GM19468 (cell line): ENCODE results near the gene CTNNA2.
"Not testable (repeated sequence)": the region's sequence is repeated elsewhere in the genome, so short reads cannot be mapped to it uniquely, and the experiment has no call there.

Experiments
- ATAC-seq: cut with Tn5 transposase; IDR thresholded peaks from one replicate; pipeline ENCODE4 v1.9.1; 2021; ENCODE audit warnings: mild to moderate bottlenecking, moderate library complexity, moderate number of reproducible peaks; ENCODE audit not compliant: unreplicated experiment; ENCODE audit errors: extremely low read depth

CTNNA2 gene

DNA sequence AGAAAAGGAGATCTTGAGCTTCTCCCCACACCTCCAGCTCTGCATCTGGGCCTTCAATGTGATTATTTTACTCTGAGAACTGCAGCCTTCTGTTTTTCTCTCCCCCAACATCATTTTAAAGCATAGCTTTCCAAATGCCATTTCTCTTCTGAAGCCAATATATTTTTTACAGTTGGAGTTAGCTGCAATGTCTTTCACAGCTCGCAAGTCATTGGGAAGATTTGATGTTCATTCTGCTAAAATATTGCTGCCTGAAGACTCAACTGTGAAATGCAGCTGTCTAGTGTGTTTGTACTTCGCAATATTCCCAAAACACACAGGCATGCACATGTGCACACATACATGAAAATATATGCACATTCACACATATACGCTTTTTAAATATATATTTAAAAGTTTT lies 496.4 kb downstream of the CTNNA2 start:
- no peak for ATAC-seq

DNA sequence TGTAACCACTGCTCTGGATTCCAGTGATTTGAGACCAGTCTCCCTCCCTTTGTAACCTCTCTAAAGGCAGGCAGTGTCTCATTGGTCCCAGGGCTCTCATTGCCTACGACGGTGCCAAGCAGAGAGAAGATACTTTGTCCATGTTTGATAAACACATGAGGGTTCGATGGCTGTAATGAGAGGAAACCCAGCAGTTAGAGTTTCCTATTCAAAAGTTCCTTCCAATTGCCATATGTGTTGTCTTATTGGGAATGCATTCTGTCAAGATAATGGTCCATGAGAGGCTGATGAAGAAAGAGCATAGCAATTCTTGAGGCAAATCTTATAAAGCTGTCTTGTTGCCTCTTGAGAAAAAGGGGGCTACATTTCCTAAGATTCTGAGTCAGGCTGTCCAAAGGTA lies 499.2 kb downstream of the CTNNA2 start:
- ATAC-seq, result no peak

DNA sequence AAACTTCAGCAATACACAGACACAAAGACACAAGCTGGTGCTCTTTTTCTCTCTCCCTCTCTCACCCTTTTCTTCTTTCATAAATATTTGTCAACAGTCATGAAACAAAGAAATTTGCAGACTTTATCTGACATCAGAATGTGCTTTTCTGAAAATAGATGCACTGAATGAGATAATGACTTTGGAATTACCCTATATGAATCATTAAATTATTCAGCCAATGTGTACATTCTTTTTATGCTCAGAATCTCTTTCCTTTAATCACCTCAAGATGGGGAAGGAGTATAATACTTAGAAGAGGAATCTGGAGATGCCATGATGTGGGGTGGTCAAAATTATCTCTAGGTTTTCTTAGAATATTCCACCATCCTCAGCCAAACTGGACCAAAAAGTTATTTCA lies 501.8 kb downstream of the CTNNA2 start:
- no peak for ATAC-seq

DNA sequence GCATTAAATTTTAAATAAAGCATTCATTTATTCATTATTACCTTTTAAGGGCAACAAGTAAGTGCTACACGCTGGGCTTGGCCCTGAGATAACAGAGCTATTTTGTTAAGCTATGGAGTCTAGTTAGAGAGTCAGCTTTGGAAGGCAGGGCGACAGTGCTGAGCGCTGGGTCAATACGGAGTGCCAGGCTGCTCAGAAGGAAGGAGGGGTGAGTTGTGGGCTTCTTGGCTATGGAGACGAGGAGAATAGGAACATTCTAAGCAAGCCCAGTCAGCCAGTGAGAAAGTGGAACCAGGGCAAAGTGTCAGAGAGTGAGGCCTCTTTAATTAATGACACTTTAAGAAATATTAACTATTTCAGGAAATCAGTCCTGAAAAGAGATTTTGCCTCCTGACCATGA lies 503.3 kb downstream of the CTNNA2 start:
- ATAC-seq, result no peak

DNA sequence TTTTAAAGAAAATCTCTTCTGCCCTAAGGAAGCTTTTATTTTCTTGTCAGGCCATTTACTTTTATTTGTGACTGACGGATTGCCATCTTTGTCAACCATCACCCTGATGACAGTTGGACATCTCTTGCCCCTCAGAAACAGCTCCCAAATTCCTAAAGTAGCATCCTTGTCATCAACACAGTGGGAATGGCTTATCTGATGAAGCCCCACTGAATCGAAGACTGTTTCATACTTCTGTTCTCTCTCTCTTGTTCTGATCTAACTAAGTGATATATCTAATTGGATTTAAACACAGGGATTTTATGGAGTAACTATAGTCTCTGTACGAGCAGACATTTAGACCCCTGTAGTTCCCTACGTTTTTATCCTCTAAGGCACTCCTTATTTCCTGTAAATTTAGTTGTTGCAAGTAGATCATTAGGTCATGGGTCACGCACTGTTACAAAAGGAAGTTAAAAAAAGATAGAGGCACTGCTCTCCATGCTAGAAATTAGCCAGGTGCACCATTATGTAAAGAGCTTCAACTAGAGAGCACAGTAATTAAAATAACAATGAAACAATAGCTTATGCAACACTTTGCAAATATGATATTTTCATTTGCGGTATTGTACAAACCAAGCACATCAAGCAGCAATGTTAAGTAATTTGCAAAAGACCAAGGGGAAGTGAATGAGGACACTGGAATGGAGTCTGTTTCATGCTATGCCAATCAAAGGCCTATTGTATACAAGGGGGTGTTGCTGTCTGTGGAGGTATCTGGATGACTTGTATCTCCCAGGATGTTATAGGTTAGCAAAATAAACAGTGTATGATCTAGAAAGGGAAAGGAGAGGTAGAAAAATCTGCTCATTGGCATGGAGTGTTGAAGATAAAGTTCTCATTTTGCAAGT lies 507.0 kb downstream of the CTNNA2 start:
- no peak for ATAC-seq

DNA sequence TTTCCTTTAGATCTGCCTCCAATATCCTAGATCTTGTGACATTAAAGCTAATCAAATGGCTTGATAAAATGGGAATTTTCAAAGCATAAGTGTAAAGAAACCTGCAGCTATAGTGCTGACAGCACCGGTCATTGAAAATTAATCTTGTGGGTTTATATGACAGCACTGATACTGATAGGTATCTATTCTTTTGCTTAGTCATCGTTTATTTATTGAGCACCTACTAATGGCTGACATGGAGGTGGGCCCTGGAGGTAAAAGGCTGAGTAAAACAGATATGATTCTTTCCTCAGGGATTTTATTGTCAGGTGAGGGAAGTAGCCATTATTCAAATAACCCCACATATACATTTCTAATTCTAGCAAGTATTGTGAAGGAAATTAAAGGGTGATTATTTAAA lies 509.2 kb downstream of the CTNNA2 start:
- no peak for ATAC-seq

DNA sequence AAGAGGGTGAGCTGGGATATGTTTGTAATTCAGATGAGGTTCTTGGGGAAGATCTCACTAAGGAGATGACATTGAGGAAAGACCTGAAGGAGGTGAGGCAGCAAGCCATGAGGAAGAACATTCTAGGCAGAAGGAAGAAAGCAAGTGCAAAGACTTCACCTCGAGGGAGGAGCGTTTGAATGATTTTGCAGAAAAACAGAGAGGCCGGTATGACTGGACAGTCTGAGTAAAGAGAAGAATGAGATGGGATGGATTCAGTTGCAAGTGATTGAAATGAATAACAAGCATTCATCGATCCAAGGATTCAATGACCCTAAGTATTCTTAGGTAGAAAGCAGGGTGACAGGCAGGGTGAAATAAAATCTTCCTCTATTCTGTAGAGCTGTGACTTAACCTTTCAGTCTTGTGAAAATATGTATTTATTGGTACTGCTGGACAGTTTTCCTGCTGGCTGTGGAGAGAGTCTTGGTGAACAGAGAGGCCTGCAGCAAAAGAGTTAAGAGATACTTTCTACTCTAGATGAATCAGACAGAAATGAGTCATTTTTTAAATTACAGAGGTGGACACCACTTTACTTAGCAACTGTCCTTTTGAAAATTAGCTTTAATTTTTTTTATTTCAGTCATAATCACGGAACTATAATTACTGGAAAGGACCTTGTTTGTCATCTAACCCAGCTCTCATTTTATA lies 513.3 kb downstream of the CTNNA2 start:
- ATAC-seq, result no peak

DNA sequence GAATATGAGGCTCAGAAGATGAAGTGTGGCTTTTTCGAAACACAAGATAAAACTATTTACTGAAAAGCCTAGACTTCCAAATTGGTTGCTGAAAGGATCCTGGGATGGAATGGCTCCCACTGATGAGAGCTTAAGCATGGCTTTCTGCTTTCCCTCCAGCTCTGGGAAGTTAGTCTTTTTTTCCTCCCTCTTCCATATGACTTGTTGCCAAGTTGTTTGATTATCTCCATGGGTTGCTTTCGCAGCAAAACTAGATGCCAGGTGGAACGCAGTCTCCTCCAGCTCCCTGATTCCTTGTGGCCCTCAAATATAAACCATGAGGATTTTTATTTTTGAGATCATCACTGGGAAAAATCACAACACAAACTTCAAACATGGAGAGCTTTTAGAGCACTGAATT lies 515.2 kb downstream of the CTNNA2 start:
- no peak for ATAC-seq

DNA sequence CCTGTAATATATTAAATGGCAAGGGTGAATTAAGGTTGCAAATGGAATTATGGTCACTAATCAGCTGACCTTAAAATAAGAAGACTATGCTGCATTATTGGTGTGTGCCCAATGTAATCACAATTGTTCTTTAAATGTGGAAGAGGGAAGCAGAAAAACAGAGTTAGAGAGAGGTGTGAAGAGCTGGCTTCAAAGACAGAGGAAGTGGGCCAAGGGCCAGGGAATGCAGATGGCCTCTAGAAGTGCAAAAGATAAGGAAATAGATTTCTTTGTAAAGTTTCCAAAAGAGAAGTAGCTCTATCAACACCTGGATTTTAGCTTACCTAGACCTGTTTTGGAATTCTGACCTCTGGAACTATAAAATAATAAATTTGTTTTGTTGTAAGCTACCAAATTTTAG lies 515.7 kb downstream of the CTNNA2 start:
- no peak for ATAC-seq

DNA sequence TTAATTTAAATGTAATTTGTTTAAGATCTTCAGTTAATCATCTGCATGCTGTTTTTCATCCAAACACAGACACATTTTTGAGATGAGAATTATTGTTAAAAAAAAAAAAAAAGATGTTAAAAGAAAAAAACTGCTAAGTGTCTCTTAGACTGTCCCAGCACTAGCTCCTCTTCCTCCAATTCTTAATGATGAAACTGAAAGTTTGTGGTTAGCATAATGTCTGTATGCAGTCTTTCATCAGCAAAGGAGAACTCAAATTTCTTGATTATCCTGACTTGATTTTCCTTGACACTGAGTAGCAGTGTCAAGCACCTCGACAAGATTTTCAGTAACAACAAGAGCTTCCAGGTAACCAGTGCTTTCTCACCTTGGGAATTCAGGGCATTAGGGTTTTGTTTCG lies 517.3 kb downstream of the CTNNA2 start:
- no peak for ATAC-seq

DNA sequence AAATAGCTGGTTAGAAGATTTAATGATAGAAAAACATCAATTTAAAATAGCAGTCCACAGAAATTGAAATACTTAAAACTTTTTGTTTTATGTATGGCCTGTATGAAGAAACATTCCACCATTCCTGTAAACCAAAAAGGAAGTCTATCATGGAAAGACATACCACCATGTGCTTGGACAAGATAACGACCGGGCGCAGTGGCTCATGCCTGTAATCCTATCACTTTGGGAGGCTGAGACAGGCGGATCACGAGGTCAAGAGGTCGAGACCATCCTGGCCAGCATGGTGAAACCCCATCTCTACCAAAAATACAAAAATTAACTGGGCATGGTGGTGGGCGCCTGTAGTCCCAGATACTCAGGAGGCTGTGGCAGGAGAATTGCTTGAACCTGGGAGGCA lies 519.8 kb downstream of the CTNNA2 start:
- ATAC-seq, result not testable (repeated sequence)

DNA sequence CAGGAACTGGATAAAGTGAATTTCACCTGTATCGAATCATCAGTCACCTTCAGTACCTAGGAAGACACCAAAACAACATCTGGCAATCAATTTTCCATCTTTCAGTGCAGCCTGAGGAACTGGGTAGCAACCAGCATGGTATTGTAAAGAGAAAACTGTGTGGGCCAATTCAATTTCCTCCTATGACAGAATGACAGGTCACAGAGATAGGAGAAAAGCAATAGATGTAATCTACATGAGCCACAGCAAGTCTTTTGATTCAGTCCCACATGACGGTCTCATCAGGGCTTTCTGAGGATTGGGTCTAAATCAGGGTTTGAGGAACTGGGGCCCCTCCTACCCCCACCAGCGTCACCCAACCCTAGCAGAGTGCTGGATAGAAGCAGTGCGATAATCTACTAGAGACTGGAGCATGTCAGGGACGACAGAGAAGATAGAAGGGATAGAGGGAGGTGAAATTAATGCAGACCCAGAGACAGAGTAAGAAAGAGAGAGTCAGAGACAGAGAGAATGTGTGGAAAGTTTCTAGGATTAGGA lies 523.0 kb downstream of the CTNNA2 start:
- ATAC-seq, result no peak

DNA sequence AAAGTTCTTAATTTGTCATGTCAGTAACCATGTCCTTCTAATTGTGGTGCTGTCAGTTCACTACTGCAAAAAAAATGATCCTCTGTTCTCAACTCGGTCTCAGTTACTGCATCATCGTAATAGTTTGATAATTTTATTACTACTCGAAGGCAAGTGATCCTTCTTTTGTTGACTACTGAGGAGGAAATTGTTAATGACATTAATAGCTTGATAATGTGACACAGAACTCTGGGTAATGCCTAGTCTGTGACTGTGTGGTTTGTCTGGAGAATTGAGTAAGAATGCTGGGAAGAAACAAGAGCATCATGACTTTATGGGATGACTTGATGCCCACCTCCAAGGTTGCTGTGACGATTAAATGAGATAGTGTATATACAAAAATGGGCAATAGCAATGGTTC lies 524.5 kb downstream of the CTNNA2 start:
- no peak for ATAC-seq

DNA sequence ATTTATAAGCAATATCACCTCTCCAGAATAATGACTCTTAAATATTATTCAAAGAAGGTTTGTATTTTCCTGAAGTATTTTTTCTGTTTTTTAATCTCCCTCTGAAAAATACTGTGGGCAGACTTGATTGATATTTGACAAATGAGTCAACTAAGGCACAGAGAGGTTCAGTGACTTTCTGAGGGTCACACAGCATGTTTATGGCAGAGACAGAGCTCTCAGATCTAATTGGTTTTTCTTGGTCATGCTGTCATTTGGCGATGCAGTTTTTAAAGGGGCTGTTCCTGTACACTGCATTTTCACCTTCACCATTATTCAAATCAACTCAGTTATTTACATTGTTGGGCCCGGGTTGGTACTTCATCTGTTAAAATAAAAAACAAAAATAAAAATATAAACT lies 527.4 kb downstream of the CTNNA2 start:
- ATAC-seq, result no peak

DNA sequence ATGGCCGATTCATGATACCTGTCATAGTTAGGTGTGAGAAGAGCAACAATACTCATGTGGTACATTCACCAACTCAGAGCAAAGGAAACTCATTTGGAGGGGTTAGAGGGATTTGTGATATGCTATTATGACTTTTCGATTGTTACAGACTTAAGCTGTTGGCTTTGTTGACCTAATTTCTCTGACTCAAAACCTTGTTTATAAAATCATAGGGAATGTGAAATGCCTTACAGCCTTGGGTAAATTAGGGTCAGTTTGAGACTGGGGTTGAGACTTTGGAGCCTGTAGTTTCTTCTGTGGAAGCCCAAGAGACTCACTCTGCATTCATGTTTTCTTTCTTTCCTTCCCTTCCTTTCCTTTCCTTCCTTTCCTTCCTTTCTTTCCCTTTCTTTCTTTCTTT lies 529.8 kb downstream of the CTNNA2 start:
- ATAC-seq, result no peak

DNA sequence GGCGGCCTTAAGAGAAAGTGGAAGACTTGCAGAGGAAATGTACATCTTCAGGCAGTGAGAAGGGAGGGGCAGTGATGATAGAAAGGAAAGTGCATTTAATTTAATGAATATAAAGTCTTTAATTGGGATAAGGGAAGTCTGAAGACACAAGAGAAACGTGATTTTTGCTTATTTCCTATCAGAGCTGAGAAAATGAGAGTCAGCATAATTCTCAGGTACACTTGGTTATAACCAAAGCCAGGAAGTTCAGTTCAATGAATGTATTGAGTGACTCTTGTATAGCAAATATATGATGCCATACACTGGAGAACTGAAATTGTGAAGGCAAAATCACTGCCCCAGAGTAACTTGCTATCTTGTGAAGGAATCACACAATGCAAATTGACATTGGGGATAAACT lies 535.4 kb downstream of the CTNNA2 start:
- ATAC-seq, result no peak

DNA sequence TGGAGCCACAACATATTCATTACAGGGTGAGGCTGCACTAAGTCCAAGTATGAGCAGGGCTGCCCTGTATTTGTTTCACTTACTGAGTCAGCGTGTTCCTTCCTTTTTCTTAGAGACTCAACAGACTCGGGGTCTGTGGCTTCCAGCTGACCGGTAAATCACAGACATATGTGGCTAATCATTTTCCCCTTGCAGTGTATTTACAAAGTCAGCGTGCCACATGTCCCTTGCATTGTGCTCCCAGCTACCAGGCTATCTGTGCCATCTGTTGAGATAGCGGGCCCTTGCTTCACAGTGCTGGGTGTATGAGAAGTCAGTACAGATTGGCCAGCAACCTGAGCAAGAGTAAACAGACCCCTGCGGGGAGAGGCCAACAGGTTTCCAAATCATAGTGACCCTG lies 537.4 kb downstream of the CTNNA2 start:
- ATAC-seq, result no peak

DNA sequence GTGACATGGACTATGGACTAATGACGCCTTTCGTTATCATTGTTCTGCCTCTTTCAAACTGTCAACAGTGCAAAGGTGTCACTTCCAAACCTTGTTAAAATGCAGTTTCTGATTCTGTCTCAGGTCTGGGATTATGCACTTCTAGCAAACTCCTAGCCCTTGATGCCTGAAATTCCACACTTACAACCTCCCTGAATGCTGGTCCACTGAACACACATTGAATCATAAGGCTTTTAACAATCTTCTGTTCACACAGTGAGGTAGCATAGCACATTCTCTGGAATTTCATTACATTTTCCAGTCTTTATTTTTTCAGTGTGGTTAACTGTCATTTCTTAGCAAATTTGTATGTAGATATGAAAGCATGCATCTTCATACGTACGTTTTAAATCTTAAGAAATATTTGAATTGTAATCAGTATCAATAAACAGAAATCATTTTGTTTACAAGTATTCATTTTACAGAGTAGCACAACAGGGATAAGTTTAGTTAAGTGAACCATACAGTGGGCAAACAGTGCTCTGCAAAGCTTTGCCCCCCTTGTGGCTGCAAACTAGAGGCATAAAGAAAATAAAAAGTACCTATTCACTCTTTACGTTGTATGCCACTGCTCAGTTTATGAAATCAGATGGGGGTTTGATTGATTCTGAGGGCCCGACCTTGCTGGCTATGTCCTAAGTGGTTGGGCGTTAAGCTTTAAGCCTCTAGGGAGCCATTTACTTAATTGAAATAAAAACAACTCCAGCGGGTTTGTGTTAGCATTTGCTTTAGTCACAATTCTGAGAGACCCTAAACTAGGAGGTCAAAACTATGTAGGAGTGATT lies 540.9 kb downstream of the CTNNA2 start:
- ATAC-seq, result no peak

DNA sequence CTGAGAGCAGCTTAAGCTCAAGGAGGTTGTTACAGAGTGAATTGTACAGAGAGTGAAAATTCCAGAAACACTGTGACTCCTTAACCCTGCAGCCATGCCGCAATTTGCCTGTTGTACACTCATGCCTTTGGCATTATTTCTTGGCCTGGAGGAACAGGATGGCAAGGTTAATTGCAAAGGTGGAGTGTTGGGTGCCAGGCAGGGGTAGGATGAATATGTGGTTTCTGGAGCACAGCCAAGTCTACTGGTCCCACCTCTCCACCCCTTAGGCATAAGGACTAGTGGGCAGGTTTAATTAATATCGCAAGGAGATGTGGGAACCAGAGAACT lies 541.5 kb downstream of the CTNNA2 start:
- no peak for ATAC-seq

DNA sequence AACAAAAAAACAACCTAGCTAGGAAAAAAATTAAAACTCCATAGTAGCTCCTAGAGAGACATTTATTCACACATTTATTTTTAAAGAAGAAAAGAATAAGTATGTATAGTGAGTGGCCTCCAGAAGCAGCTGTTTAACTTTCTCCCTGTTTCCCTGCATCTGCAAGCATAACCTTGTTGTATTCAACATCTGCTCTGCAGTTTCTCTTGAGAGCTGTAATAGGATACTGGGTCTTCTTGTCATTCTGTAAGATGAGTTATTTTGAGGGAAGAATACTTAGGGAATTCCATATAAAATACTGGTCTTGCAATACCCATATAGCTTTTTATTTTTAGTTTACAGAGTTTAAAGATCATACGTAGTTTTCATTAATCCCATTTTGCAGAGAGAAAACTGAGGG lies 545.1 kb downstream of the CTNNA2 start:
- ATAC-seq, result no peak

DNA sequence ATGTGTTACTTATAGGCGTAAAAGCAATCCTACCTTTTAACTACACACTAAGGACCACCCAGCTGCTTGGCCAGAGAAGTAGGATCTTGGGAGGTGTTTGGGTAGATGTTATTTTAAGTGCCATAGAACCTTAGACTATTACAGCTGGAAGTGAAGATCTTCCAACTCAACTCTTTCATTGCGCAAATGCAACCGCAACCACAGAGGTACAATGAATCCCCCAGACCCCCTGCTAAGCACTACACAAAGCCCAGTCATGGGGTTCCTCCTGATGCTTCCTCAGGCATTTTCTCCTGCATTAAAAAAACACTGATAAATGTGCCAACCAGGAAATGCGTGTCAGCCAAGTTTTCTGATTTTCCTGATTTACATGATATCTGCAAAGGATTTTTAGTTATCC lies 545.7 kb downstream of the CTNNA2 start:
- ATAC-seq, result no peak
